Neural progenitor cell (in vitro differentiated cells): Measurements from ENCODE around the gene SUPT20HL1.

Experiments
- CTCF ChIP-seq: fragments of 200-600 bp; sonication (generic); IDR thresholded peaks from 2 replicates; pipeline ENCODE4 v1.5.1; 2017; ENCODE audit warnings: antibody characterized with exemption, mild to moderate bottlenecking
- EZH2 ChIP-seq: fragments of 200-600 bp; sonication (generic); IDR thresholded peaks from 2 replicates; pipeline ENCODE4 v1.6.1; 2017; ENCODE audit warnings: antibody characterized with exemption, mild to moderate bottlenecking, moderate library complexity
- EZH2phosphoT487 ChIP-seq: fragments of 200-600 bp; sonication (generic); IDR thresholded peaks from 2 replicates; pipeline ENCODE4 v1.6.1; 2017; ENCODE audit warnings: antibody characterized with exemption

- TF ChIP-seq CTCF, result no peak
- no peak for TF ChIP-seq EZH2
- no peak for TF ChIP-seq EZH2phosphoT487
These were observed 46.3 kb upstream of the SUPT20HL1 start, which contains the start of gene SUPT20HL2 for GRCh38 chrX:24314019-24314635.
